Measurements from ENCODE around the gene B3GNT9.

- TF ChIP-seq CTCF (conservative IDR thresholded peaks at IDR 0.05; ENCODE audit: low read depth, low read length) (no peak), EZH2 (IDR thresholded peaks at IDR 0.05; ENCODE audit: low read length, unreplicated experiment) (no peak), EZH2phosphoT487 (IDR thresholded peaks at IDR 0.05; ENCODE audit: borderline replicate concordance, low read length) (no peak)
Observed at GRCh38 chr16:67117716-67118115, 33.1 kb downstream of the B3GNT9 start.
